ENCODE results near the gene KSR1.

- TF ChIP-seq CTCF (IDR thresholded peaks at IDR 0.05) (no peak), POLR2A (IDR thresholded peaks at IDR 0.05) (no peak)
These were observed 168.3 kb downstream of the KSR1 start for GRCh38 chr17:27624539-27624938.
